GM19351 (cell line): ENCODE data around the gene ABCG8.
A peak's percentile ranks its signal among the peaks of the same experiment; 100 is the strongest.

ENCODE experiments used
- ATAC-seq: cut with Tn5 transposase; IDR thresholded peaks from one replicate; pipeline ENCODE4 v1.9.1; 2021; ENCODE audit warnings: mild to moderate bottlenecking, moderate library complexity; ENCODE audit not compliant: unreplicated experiment

The ABCG8 gene

DNA sequence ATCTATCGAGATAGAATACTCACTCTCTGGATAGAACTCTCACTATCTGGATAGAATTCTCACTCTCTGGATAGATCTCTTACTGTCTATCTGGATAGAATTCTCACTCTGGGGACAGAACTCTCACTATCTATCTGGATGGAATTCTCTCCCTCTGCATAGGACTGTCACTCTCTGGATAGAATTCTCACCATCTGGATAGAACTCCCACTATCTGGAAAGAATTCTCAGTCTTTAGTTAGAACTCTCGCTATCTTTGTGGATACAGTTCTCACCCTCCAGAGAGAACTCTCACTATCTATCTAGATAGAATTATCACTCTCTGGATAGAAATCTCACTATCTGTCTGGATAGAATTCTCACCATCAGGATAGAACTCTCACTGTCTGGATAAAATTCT is 16.5 kb downstream of the ABCG8 start:
- no peak for ATAC-seq

- ATAC-seq, result no peak
These were observed 33.4 kb downstream of the ABCG8 start for GRCh38 chr2:43872151-43872550.

DNA sequence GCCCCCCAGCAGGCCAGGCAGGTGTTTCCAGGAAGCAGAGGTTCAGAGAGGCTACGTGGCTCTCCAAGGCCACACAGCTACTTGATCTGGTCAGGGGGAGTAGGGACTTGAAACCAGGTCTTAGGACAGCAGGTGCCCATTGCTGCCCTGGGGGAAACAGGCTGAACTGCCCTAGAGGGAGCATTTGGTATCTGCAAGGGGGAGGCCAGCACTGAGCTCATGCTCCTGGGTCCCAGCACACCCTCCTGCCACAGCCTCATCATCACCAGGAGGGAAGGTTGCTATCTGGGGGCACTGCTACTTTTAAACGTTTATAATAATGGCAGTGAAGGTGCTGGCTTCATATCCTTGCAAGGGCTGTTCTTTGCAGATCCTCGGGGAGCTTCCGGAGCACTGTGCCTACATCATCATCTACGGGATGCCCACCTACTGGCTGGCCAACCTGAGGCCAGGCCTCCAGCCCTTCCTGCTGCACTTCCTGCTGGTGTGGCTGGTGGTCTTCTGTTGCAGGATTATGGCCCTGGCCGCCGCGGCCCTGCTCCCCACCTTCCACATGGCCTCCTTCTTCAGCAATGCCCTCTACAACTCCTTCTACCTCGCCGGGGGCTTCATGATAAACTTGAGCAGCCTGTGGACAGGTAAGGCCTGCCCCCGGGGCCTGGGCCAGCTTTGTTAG is 36.1 kb downstream of the ABCG8 start:
- ATAC-seq, result no peak

- peak; percentile 67 for ATAC-seq
These were observed 39.2 kb downstream of the ABCG8 start for GRCh38 chr2:43877782-43878464.

DNA sequence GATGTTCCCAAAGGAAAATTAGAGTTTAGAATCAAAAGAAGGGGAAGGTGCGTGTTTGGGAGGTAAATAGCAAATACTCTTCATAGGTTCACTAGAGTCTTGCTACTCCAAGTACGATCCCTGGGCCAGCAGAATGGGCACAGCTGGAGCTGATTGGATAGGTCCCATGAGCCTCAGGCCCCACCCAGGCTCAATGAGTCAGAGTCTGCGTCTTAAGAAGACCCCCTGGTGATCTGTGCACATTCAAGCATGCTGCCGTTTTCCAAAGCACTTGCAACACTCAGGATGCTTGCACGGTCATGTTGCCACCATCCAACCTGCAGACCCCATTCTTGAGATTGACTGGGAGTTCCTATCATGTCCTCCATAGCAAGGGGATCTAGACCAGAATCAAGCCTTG is 40.5 kb downstream of the ABCG8 start:
- no peak for ATAC-seq

DNA sequence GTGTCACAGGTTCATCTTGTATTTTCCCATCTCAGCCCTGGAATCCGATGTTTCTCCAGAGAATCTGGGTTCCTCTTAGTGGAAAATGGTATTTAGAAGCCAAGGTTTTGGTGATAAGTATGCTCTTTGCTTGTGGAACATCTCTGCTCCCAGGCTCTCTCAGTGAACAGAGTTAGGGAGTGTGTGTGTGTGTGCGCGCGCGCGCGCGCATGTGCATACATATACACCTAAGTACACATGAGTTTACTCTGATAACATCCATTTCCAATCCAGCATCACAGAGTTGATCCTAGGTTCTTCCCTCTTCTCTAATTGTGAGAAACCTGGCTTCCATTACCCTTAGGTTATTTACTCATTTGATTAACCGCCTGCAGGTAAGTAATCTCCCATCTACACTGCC is 41.7 kb downstream of the ABCG8 start:
- ATAC-seq, result no peak

DNA sequence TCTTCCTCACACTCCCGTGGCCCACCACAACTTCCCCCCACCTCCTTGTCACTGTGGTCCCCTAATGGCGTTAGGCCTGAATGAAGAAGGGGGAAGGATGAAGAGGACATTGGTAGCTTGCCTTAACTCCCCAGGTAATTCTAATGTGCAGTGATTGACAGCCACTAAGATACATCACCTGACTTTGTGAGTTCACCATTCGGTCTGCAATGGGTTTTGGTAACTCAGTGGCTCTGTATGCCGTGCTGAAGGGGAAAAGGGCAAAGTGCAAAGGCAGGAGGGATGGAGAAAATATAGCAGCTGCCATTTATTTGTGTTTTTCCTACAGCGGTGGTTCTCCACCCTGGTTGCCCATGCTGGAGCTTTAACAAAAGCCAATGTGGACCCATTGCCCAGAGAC is 42.2 kb downstream of the ABCG8 start:
- no peak for ATAC-seq

- no peak for ATAC-seq
These were observed 43.5 kb downstream of the ABCG8 start for GRCh38 chr2:43882312-43882711.

- no peak for ATAC-seq
These were observed 45.9 kb downstream of the ABCG8 start for GRCh38 chr2:43884689-43885088.

DNA sequence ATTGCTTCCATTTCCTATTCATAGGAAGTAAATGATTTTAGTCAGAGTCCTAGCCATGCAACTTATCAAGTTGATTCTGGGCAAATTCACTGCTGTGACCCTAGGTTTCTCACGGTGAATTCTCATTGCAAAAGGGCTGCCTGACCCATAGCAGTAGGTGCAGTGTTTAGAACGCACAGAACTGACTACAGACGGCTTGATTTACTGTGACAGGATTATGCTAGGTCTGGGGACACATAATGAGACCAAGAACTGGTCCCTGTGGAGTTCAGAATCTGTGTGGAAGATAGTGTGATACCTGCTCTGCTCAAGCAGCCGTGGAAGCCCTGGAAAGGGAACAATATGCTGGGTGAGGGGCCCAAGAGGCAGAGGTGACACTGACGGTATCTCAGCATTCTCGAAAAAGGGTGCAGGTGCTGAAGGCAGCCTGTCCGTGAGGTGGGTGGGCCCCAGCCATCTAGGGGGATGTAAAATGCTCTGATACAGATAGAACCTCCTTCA is 46.4 kb downstream of the ABCG8 start:
- ATAC-seq, result no peak

DNA sequence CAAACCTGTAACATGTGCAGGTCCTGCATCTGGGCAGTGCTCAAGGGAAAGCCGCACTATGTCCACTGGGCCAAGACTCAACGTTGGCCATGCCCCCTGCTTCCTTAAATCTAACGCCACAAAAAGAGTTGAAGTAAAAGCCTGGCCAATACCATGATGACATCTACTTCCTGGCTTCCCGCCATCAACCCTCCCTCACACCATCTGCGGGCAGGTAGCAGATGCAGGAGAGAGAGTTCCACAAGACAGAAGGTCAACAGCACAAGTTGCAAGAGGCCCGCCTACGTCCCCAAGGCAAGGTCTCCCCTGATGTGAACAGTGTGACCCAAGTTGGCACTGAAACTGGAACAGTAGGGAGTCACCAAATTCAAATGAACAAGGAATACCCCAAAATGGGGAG is 48.4 kb downstream of the ABCG8 start:
- no peak for ATAC-seq

GRCh38 chr2:43889416-43889815 is 50.6 kb downstream of the ABCG8 start:
- no peak for ATAC-seq

GRCh38 chr2:43890855-43891254 is 52.1 kb downstream of the ABCG8 start:
- ATAC-seq, result no peak

GRCh38 chr2:43894743-43895142 is 56.0 kb downstream of the ABCG8 start:
- ATAC-seq, result no peak

- no peak for ATAC-seq
These were observed 58.1 kb downstream of the ABCG8 start for GRCh38 chr2:43896906-43897305.

- no peak for ATAC-seq
These were observed 58.7 kb downstream of the ABCG8 start for GRCh38 chr2:43897492-43897891.

DNA sequence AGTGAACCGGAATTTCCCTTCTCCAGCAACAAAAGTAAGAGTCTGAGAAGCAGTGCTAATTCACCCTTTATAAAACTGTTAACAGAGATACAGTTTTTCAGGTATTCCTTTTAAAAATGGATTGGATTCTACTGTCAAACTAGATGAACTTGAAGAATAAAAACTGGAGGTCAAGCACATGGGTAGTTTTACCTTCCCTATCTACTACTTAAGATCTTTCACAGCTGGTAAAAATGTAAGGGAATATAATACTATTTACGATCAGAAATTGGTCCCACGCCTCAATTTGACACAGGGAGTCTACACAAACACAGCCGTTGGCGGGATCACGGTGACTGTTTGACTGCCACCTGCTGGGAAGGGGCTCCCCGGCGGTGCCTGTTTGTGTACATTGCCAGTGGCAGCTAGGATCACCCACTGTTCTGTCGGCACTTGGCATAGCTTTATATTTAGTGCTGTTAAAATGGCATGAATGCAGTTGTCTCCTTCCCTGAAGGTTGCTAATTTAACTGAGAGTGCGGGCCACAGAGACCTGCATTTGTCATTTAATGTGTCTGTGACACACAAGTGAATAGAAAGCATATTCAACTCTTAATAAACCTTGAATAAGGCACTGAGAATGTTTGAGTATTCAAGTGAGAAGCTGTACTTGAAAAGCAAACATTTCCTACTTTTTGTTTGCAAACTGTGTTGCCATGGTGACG is 59.5 kb downstream of the ABCG8 start:
- no peak for ATAC-seq

DNA sequence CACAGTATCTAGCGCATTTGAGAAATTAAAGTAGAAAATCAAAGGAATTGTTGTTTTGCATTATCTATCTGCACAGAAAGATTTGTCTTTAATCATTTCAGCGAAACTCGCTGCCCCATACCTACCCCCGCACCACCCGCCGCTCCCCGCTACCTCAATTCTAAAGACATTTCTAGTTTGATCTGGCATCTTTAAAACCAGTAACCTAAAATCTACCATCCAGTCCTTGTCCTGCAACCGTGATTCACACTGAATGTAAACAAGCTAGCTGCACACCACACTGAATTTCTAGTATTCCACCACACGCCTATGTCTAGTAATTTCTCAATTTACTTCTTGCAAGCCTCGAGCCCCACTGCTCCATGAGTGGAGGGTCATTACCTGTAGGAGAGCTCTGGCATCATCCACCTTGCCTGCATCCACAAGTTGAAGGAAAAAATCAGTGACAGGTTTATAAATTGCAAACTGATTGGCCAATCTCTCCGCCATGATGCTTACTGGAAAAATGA is 60.1 kb downstream of the ABCG8 start:
- no peak for ATAC-seq

- no peak for ATAC-seq
These were observed 60.8 kb downstream of the ABCG8 start for GRCh38 chr2:43899589-43899988.

DNA sequence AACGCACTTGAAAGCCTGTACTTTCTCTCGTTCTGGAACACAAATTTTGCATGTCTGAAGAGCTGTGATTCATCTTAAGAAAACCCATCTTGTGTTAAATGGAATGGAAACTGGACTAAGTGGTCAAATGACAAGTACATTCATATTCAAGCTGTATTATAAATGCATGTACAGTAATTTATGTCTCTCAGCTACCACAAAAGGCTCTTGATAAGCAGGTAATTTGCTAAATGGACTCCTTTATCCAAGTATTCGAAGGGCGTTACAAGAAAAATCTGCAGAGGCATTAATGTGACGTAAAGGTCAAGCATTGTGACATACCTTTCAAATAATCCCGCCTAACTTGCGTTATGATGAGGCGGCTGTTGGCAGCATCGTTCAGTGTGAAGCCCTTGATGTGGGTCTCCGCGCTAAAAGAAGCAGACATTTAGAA is 66.6 kb downstream of the ABCG8 start:
- ATAC-seq, result peak; percentile 65

DNA sequence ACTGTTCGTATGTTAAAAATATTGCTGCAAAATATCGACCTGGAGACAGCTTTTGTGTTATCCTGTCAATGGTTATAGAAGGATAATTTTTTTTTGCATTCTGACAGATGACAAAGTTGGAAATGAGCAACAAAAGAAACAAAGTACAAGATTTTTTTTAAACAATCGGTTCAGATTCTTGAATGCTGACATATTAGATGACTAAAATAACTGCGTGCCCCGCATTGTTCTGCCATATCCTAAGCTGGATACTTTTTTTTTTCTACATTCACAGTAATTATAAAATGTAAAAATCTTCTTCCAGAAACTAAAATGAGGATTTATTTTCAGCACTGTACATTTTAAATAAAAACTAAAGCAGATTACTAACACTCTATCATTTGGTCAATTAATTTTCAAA is 67.1 kb downstream of the ABCG8 start:
- ATAC-seq, result no peak
